ENCODE measurements around the gene ZNF266. TPM values are rescaled to one million over a fixed set of nuclear protein-coding genes. Genes with fewer than 3 reads are reported as not detected.

ZNF266 gene
- total RNA-seq, 4 donors from 2014 or later = 12.0 to 18.1 (median 16.6) TPM

- no peaks in the 10 kb centered on the region for H3K9me3 ChIP-seq
- H3K36me3 ChIP-seq = peaks cover 3 to 24% (median 20%) of the 10 kb centered on the region in 4 donors
- intact Hi-C loops (cut with DNase I) = loop anchor here (5.0 kb wide), 1 partner anchor 129 kb away; the partner anchor contains the start of gene ZNF699
- WGBS = 85% methylated on average over 4 of the region's 4 CpGs
- DNase-seq (ENCODE audit: extremely low spot score) = no peak
- no peak for TF ChIP-seq EP300 (IDR thresholded peaks at IDR 0.05)
- no peak for TF ChIP-seq POLR2AphosphoS5 (IDR thresholded peaks at IDR 0.05)
- no peak for TF ChIP-seq POLR2A (IDR thresholded peaks at IDR 0.05; ENCODE audit: low read depth)
- TF ChIP-seq, protein P1, sequence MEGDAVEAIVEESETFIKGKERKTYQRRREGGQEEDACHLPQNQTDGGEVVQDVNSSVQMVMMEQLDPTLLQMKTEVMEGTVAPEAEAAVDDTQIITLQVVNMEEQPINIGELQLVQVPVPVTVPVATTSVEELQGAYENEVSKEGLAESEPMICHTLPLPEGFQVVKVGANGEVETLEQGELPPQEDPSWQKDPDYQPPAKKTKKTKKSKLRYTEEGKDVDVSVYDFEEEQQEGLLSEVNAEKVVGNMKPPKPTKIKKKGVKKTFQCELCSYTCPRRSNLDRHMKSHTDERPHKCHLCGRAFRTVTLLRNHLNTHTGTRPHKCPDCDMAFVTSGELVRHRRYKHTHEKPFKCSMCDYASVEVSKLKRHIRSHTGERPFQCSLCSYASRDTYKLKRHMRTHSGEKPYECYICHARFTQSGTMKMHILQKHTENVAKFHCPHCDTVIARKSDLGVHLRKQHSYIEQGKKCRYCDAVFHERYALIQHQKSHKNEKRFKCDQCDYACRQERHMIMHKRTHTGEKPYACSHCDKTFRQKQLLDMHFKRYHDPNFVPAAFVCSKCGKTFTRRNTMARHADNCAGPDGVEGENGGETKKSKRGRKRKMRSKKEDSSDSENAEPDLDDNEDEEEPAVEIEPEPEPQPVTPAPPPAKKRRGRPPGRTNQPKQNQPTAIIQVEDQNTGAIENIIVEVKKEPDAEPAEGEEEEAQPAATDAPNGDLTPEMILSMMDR (IDR thresholded peaks at IDR 0.05) = no peak
- peaks cover 19 to 25% (median 21%) of the 10 kb centered on the region in 4 donors for H3K4me1 ChIP-seq
- H3K27ac ChIP-seq (replicated peaks in 1 of 4) = no peak overlapping the region
- peak overlapping the region in 2 of 4 donors; percentile 80 to 83 for H3K4me3 ChIP-seq
- no peaks in the 10 kb centered on the region for H3K27me3 ChIP-seq
Observed at GRCh38 chr19:9436358-9436757, 985 bp upstream of the ZNF266 start.

DNA sequence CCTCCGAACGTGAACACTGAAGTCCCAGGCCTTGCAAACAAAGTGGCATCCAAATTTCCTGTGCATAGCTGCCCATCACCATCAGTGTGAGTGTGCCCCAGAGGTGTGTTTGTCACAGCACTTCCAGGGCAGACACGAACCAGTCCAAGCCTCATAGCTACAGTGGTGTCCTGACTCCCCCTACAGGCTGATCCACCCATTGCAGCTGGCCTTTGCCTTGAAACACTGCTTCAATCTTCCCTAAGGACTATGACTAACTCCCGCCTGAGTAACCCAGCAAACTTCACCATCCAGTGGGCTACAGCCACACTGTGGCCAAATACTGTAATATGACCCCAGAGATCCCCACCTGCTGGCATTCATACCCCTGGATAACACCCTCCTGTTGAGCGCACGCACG is 3.9 kb downstream of the ZNF266 start:
- 91% methylated on average over 4 of the region's 7 CpGs for WGBS
- no peak for DNase-seq (ENCODE audit: extremely low spot score)
- Histone ChIP-seq H3K36me3 (peaks cover 13 to 69% (median 51%) of the 10 kb centered on the region in 4 donors), H3K27ac (replicated peaks in 1 of 4) (no peak overlapping the region), H3K27me3 (no peaks in the 10 kb centered on the region), H3K9me3 (no peaks in the 10 kb centered on the region), H3K4me1 (peaks cover 19 to 25% (median 21%) of the 10 kb centered on the region in 4 donors), H3K4me3 (no peak overlapping the region)
- intact Hi-C loops (cut with DNase I) = no loop called here
- TF ChIP-seq POLR2A (IDR thresholded peaks at IDR 0.05; ENCODE audit: low read depth) = no peak
- no peak for TF ChIP-seq POLR2AphosphoS5 (IDR thresholded peaks at IDR 0.05)
- TF ChIP-seq, protein P1 (IDR thresholded peaks at IDR 0.05) = peak; percentile 20 to 51 (median 39)
- no peak for TF ChIP-seq EP300 (IDR thresholded peaks at IDR 0.05)

- Histone ChIP-seq H3K4me1 (peaks cover 12 to 18% (median 14%) of the 10 kb centered on the region in 4 donors), H3K27ac (replicated peaks in 1 of 4) (no peak overlapping the region), H3K27me3 (no peaks in the 10 kb centered on the region), H3K36me3 (peaks cover 23 to 79% (median 61%) of the 10 kb centered on the region in 4 donors), H3K4me3 (no peak overlapping the region), H3K9me3 (peaks cover 0 to 8% (median 3%) of the 10 kb centered on the region in 4 donors)
- DNase-seq (ENCODE audit: extremely low spot score) = no peak
- TF ChIP-seq POLR2A (IDR thresholded peaks at IDR 0.05; ENCODE audit: low read depth) (no peak), POLR2AphosphoS5 (IDR thresholded peaks at IDR 0.05) (no peak), EP300 (IDR thresholded peaks at IDR 0.05) (no peak)
- TF ChIP-seq, protein P1 (IDR thresholded peaks at IDR 0.05) = no peak
- intact Hi-C loops (cut with DNase I) = no loop called here
- WGBS = 100% methylated on average over 1 of the region's 1 CpG
Observed at GRCh38 chr19:9430444-9430843, 4.9 kb downstream of the ZNF266 start.

DNA sequence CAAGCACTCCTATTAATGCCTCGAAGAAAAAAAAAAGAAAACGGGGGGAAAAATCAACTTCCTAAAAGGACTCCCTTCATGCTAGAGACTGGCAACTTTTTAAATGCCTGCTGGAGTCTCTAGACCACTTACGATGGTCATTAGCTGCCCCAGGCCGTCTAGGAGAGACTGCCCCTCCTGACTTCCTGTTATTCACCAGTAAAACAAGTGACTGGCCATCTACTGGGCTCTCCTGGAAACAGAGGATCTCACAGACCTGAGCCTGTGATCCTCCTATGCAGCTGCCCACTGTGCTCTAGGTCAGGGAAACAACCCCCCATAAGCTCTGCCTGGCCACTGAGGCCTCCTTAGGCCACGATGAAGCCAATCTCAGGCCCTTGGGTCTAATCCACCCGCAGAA is 7.4 kb downstream of the ZNF266 start:
- intact Hi-C loops (cut with DNase I) = no loop called here
- Histone ChIP-seq H3K36me3 (peaks cover 44 to 96% (median 80%) of the 10 kb centered on the region in 4 donors), H3K27ac (replicated peaks in 1 of 4) (no peak overlapping the region), H3K4me3 (no peak overlapping the region), H3K4me1 (peaks cover 0 to 2% (median 0%) of the 10 kb centered on the region in 4 donors), H3K27me3 (no peaks in the 10 kb centered on the region), H3K9me3 (peaks cover 0 to 22% (median 13%) of the 10 kb centered on the region in 4 donors)
- WGBS = 90% methylated on average over 6 of the region's 6 CpGs
- no peak for DNase-seq (ENCODE audit: extremely low spot score)
- TF ChIP-seq EP300 (IDR thresholded peaks at IDR 0.05) = no peak
- no peak for TF ChIP-seq POLR2A (IDR thresholded peaks at IDR 0.05; ENCODE audit: low read depth)
- TF ChIP-seq, protein P1 (IDR thresholded peaks at IDR 0.05) = no peak
- no peak for TF ChIP-seq POLR2AphosphoS5 (IDR thresholded peaks at IDR 0.05)

All from esophagus muscularis mucosa (tissue), 4 donors.